HG03066 (cell line): Measurements from ENCODE around the gene TRAPPC3.

Experiments used
- ATAC-seq: cut with Tn5 transposase; IDR thresholded peaks from one replicate; pipeline ENCODE4 v1.9.1; 2021; ENCODE audit warnings: low read depth; ENCODE audit not compliant: unreplicated experiment

The TRAPPC3 gene

GRCh38 chr1:36088265-36088576, 61.1 kb downstream of the TRAPPC3 start:
- peak; percentile 3 for ATAC-seq

- no peak for ATAC-seq
These were observed 61.8 kb downstream of the TRAPPC3 start for GRCh38 chr1:36087233-36088123.
